Subcutaneous abdominal adipose tissue (tissue), 5 donors: Measurements from ENCODE around the gene OR10K2.
"Not testable (repeated sequence)": the region's sequence is repeated elsewhere in the genome, so short reads cannot be mapped to it uniquely, and the experiment has no call there.

ENCODE experiments used
- H3K27ac ChIP-seq: one replicate; pipeline ENCODE4 v1.7.0; 2013; ENCODE audit warnings: low read depth, mild to moderate bottlenecking, inconsistent platforms, low read length, moderate library complexity
- H3K27me3 ChIP-seq, 5 donors: one replicate each; pipeline ENCODE4 v1.7.0; 2013; ENCODE audit warnings: low read length in 5 of 5, inconsistent platforms in 1 of 5; ENCODE audit not compliant: control insufficient read depth in 5 of 5, insufficient read depth in 4 of 5
- H3K36me3 ChIP-seq, 5 donors: one replicate each; pipeline ENCODE4 v1.7.0; 2013; ENCODE audit warnings: low read length in 5 of 5; ENCODE audit not compliant: control insufficient read depth in 5 of 5, insufficient read depth in 5 of 5
- H3K4me1 ChIP-seq, 5 donors: one replicate each; pipeline ENCODE4 v1.7.0; 2013; ENCODE audit warnings: low read length in 5 of 5, mild to moderate bottlenecking in 3 of 5, moderate library complexity in 1 of 5; ENCODE audit not compliant: control insufficient read depth in 5 of 5, insufficient read depth in 5 of 5
- H3K4me3 ChIP-seq, 5 donors: one replicate each; pipeline ENCODE4 v1.7.0; 2013; ENCODE audit warnings: low read length in 5 of 5, low read depth in 1 of 5
- H3K9ac ChIP-seq, 5 donors: one replicate each; pipeline ENCODE4 v1.7.0; 2013; ENCODE audit warnings: low read length in 5 of 5, mild to moderate bottlenecking in 4 of 5, moderate library complexity in 3 of 5
- H3K9me3 ChIP-seq, 5 donors: one replicate each; pipeline ENCODE4 v1.7.0; 2013; ENCODE audit warnings: low read length in 5 of 5; ENCODE audit not compliant: control insufficient read depth in 5 of 5
- donor health status: healthy.
- donor health status: healthy.
- donor health status: healthy.
- donor health status: healthy.
- donor health status: healthy.

OR10K2 gene, protein sequence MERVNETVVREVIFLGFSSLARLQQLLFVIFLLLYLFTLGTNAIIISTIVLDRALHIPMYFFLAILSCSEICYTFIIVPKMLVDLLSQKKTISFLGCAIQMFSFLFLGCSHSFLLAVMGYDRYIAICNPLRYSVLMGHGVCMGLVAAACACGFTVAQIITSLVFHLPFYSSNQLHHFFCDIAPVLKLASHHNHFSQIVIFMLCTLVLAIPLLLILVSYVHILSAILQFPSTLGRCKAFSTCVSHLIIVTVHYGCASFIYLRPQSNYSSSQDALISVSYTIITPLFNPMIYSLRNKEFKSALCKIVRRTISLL

DNA sequence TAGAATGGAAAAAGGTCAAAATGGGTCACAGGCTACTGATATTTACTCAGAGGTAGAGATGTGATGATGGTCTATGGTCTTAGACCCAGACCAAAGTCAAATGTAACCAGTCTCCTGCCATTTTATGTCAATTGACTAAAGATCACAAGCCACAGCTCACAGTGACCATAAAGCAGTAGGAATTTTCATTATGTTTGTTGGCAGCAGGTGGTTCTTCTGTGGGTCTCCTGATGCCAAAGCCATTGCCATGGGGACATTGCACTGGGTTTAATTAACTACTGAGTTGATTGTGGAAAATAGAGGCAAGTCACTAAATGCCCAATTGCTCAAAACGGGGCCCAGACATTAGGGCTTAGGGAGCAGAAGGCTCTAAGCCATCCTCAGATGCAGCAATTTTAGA lies at the start of gene OR10K2:
Gene OR10K2 (minus strand): TSS at position 101 of the 400 bp plus-strand sequence. CDS start 5,371 bp downstream, outside the sequence.
- H3K9ac ChIP-seq: no peak within 1 kb of the TSS
- H3K27ac ChIP-seq: no peak within 1 kb of the TSS
- H3K27me3 ChIP-seq: no peaks in the 10 kb centered on the region
- H3K4me3 ChIP-seq: no peak within 1 kb of the TSS
- peaks cover 0 to 3% (median 0%) of the 10 kb centered on the region in 5 donors for H3K9me3 ChIP-seq
- no peaks in the 10 kb centered on the region for H3K4me1 ChIP-seq
- no peaks in the 10 kb centered on the region for H3K36me3 ChIP-seq

DNA sequence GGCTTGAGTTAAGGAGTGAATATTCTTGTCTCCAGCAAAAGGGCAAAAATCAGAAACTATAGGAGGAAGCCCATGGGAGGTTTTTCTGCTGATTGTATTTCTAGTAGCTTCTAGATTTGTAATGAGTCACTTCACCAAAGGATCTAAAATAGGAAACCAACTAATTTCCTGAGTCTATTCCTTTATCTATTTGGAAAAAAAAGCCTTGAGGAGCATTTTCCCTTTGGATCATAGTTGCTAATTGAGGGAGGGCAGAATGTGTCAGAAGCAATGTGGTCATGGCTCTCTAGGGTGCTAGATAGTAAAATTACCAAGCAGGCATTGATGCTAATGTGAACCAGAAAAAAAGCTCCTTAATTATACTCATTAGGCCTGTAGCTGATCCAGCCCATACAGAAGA lies 45.9 kb upstream of the OR10K2 start, which contains the start of gene OR10R2:
Gene OR10R2 (plus strand): TSS at position 301 of the 400 bp plus-strand sequence. CDS start 106 bp downstream, outside the sequence.
- H3K27ac ChIP-seq: no peak within 1 kb of the TSS
- H3K36me3 ChIP-seq: no peaks in the 10 kb centered on the region
- H3K27me3 ChIP-seq: no peaks in the 10 kb centered on the region
- H3K4me1 ChIP-seq: no peaks in the 10 kb centered on the region
- H3K9me3 ChIP-seq: peaks cover 0 to 2% (median 0%) of the 10 kb centered on the region in 5 donors
- H3K9ac ChIP-seq: no peak within 1 kb of the TSS
- H3K4me3 ChIP-seq: no peak within 1 kb of the TSS

DNA sequence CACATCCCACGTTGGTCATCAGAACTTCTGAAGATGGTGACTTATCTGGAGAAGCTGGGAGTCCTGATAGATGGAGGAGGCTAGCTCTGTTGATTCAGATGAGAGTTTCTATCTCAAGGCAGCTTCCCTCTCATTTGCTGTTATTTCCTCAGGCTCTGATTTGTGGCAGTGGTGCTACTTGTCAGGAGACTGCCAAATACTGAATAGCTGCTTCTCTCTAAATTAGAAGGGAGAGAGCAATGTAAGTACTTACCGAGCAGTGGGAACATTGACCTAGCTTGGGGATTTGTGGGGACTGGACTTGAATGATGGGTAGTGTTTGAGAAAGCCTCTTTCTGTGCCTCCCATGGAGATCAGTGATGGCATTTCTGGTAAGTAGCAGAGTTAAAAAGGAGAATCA lies 35.5 kb upstream of the OR10K2 start, which contains the start of gene OR10K1:
Gene OR10K1 (plus strand): TSS at position 301 of the 400 bp plus-strand sequence. CDS start 3,728 bp downstream, outside the sequence.
- Histone ChIP-seq H3K36me3 (no peaks in the 10 kb centered on the region), H3K9ac (no peak within 1 kb of the TSS), H3K27me3 (peaks cover 0 to 7% (median 0%) of the 10 kb centered on the region in 5 donors), H3K9me3 (peaks cover 0 to 3% (median 0%) of the 10 kb centered on the region in 5 donors), H3K4me3 (no peak within 1 kb of the TSS), H3K27ac (no peak within 1 kb of the TSS), H3K4me1 (no peaks in the 10 kb centered on the region)

DNA sequence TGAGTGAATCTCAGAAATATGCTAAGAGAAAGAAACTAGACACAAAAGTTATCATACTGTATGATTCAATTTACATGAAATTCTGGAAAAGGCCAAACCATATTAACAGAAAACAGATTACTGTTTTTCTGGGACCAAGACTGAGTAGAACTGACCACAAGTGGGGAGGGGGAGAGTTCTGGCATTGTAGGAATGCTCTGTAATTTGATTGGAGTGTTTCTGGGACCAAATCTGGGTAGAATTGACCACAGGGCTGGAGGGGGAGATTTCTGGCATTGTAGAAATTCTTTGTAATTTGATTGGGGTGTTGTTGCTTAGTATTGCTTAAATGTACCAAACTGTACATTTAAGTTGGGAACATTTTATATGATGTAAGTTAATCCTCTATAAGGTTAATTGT lies 32.2 kb upstream of the OR10K2 start:
- no peak overlapping the region for H3K4me3 ChIP-seq
- H3K4me1 ChIP-seq: no peaks in the 10 kb centered on the region
- H3K9me3 ChIP-seq: no peaks in the 10 kb centered on the region
- no peak overlapping the region for H3K27ac ChIP-seq
- H3K9ac ChIP-seq: no peak overlapping the region
- no peaks in the 10 kb centered on the region for H3K27me3 ChIP-seq
- H3K36me3 ChIP-seq: no peaks in the 10 kb centered on the region

DNA sequence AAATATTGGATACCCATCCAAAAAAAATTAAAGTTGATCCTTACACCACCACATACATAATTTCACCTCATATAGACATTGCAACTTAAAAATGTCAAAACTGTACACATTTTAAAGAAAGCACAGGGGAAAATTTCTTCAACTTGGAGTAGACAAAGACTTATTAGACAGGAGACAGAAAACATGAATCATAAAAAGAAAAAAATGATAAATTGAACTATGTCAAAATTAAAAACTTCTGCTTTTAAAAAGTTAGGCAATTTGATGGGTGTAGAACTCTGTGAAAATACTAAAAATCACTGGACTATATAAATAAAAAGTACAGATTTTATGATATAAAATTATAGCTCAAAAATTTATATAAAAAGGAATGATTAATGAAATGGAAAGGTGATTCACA lies 31.2 kb upstream of the OR10K2 start:
- Histone ChIP-seq H3K9ac (no peak overlapping the region), H3K27ac (no peak overlapping the region), H3K4me1 (no peaks in the 10 kb centered on the region), H3K9me3 (no peaks in the 10 kb centered on the region), H3K27me3 (no peaks in the 10 kb centered on the region), H3K4me3 (no peak overlapping the region), H3K36me3 (no peaks in the 10 kb centered on the region)

DNA sequence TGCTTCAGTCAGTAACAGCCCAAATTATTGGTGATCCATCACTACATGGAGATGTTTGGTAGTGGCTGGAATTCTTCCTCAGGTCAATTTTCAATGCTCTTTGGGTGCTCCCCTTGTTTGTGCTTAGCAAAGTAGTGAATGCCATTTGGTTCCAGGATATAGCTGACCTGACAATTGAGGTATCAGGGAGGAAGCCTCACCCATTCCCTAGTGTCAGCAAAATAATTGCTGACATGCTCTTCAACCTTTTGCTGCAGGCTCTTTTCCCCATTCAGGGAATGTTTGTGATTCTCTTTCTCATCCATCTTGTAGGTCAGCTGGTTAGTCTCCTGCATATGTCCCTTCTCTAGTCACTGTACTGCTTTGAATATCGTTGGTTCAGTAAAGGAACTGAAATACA lies 28.5 kb upstream of the OR10K2 start:
- Histone ChIP-seq H3K9ac (no peak overlapping the region), H3K4me1 (no peaks in the 10 kb centered on the region), H3K36me3 (no peaks in the 10 kb centered on the region), H3K27ac (no peak overlapping the region), H3K4me3 (no peak overlapping the region), H3K27me3 (no peaks in the 10 kb centered on the region), H3K9me3 (peaks cover 0 to 2% (median 0%) of the 10 kb centered on the region in 5 donors)

DNA sequence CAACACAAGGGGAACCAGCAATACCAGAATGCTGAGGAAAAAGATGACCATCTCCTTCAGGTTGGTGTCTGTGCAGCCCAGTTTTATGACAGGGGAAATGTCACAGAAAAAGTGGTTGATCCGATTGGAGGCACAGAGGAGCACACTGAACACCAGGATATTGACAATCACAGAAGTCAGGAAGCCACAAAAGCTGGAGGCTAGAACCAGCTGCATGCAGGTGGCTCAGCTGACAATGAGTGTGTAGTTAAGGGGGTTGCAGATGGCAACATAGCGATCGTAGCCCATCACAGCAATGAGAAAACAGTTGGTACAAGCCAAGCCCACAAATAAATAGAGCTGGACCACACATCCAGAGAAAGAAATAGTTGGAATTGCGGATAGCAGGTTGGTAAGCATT lies 19.3 kb upstream of the OR10K2 start:
- Histone ChIP-seq H3K9me3 (no peaks in the 10 kb centered on the region), H3K4me3 (no peak overlapping the region), H3K4me1 (no peaks in the 10 kb centered on the region), H3K9ac (no peak overlapping the region), H3K27ac (no peak overlapping the region), H3K27me3 (no peaks in the 10 kb centered on the region), H3K36me3 (no peaks in the 10 kb centered on the region)

DNA sequence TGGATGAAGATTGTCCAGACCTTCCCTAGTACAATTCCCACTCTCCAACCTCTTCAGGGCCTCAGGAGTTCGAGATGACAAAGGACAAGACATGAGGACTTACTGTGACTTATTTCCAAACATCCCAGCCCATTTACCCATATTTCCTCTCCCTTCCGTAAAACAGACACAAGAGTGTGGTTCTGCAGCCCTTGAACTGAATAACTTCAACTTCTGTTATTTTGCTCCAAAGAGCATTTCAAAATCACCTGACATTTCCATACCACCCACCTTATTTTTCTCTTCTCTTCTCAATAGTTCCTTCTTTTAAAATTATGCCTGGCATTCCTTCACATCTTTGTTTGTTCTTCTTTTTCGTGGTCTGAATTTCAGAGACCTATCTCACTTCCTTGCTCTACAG lies 8.7 kb upstream of the OR10K2 start:
- Histone ChIP-seq H3K9me3 (peaks cover 0 to 8% (median 0%) of the 10 kb centered on the region in 5 donors), H3K36me3 (no peaks in the 10 kb centered on the region), H3K9ac (no peak overlapping the region), H3K4me1 (no peaks in the 10 kb centered on the region), H3K27ac (no peak overlapping the region), H3K4me3 (no peak overlapping the region), H3K27me3 (peaks cover 0 to 3% (median 0%) of the 10 kb centered on the region in 5 donors)

DNA sequence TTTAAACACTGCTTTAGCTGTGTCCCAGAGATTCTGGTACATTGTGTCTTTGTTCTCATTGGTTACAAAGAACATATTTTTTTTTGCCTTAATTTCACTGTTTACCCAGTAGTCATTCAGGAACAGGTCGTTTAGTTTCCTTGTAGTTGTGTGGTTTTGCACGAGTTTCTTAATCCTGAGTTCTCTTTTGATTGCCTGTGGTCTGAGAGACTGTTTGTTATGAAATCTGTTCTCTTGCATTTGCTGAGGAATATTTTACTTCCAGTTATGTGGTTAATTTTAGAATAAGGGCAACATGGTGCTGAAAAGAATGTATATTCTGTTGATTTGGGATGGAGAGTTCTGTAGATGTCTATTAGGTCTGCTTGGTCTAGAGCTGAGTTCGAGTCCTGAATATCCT lies 4.1 kb upstream of the OR10K2 start:
- H3K4me1 ChIP-seq, H3K27me3 ChIP-seq, H3K27ac ChIP-seq, H3K36me3 ChIP-seq, H3K9ac ChIP-seq, H3K4me3 ChIP-seq: not testable (repeated sequence)
- peaks cover 0 to 11% (median 0%) of the 10 kb centered on the region in 5 donors for H3K9me3 ChIP-seq

DNA sequence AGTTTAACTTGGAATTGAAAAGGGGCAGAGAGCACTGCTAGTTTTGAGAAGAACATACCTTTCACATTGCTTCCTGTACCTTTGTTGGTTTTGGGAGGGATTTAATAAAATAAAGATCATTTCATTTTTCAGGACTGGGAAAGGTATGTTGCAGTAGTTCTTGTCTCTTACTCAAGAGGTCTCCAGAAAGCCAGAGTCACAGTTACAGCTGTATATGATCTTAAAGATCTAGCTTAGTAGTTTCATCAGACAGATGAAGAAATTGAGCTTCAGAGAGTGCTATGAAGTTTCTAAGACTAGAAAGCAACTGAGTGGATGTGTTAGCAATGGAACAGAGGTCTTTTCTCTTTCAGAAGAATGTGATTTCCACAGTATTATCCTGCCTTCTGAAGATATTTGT lies 1.0 kb downstream of the OR10K2 start:
- no peak overlapping the region for H3K27ac ChIP-seq
- no peaks in the 10 kb centered on the region for H3K27me3 ChIP-seq
- no peak overlapping the region for H3K9ac ChIP-seq
- H3K9me3 ChIP-seq: peaks cover 0 to 3% (median 0%) of the 10 kb centered on the region in 5 donors
- no peaks in the 10 kb centered on the region for H3K36me3 ChIP-seq
- no peak overlapping the region for H3K4me3 ChIP-seq
- no peaks in the 10 kb centered on the region for H3K4me1 ChIP-seq
